RWPE2 (cell line): ENCODE data around the gene ADTRP.

Experiments
- ATAC-seq: fragments of 200-7000 bp; cut with Tn5 transposase; 3 replicates; pipeline ENCODE4 v1.9.1; 2021; ENCODE audit warnings: low read depth
- DNase-seq: peaks from one replicate; pipeline ENCODE4 v3.0.0-alpha.2; 2020; ENCODE audit warnings: low spot score
- H3K27ac ChIP-seq: fragments of 450-650 bp; 2 replicates; pipeline ENCODE4 v1.5.1; 2017; ENCODE audit warnings: mild to moderate bottlenecking; ENCODE audit not compliant: poor library complexity, severe bottlenecking
- H3K27me3 ChIP-seq: fragments of 250-450 bp; sonication (Bioruptor Pico); 2 replicates; pipeline ENCODE4 v1.5.1; 2021; ENCODE audit warnings: mild to moderate bottlenecking, moderate library complexity; ENCODE audit not compliant: insufficient read depth, poor library complexity, severe bottlenecking
- H3K36me3 ChIP-seq: fragments of 250-450 bp; sonication (Bioruptor Pico); 2 replicates; pipeline ENCODE4 v1.5.1; 2020; ENCODE audit warnings: low read depth, mild to moderate bottlenecking, moderate library complexity
- H3K4me1 ChIP-seq: fragments of 250-450 bp; sonication (Bioruptor Pico); 2 replicates; pipeline ENCODE4 v1.5.1; 2021; ENCODE audit warnings: mild to moderate bottlenecking, moderate library complexity; ENCODE audit not compliant: insufficient read depth, poor library complexity, severe bottlenecking
- H3K4me3 ChIP-seq: fragments of 250-450 bp; sonication (Bioruptor Pico); 2 replicates; pipeline ENCODE4 v1.5.1; 2021; ENCODE audit warnings: mild to moderate bottlenecking, moderate library complexity; ENCODE audit not compliant: severe bottlenecking
- H3K9me3 ChIP-seq: fragments of 250-450 bp; sonication (Bioruptor Pico); 2 replicates; pipeline ENCODE4 v1.5.1; 2021; ENCODE audit warnings: mild to moderate bottlenecking, moderate library complexity; ENCODE audit not compliant: severe bottlenecking
- CTCF ChIP-seq: fragments of 450-650 bp; IDR thresholded peaks from one replicate; pipeline ENCODE4 v1.5.1; 2017; ENCODE audit warnings: mild to moderate bottlenecking, moderate library complexity; ENCODE audit not compliant: poor library complexity, severe bottlenecking

ADTRP gene

DNA sequence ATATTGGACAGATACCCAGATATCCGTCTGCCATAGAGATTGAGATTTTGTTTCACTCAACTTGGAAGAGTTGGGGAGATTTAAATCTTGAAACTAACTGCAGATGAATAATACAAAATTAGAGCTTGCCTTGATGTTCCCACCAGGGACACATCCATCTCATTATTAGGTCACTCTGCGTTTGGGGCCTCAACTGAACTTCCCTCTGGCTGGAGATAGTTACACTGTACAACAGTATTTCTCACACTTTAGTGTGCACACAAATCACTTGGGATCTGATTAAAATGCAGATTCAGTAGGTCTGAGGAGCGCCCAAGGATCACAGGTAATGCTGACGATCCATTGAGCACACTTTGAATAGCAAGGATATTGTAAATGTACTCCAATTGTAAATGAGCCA, 35.0 kb upstream of the ADTRP start:
- ATAC-seq: no peak
- Histone ChIP-seq H3K4me1 (peaks cover 21% of the 10 kb centered on the region), H3K27ac (no peak overlapping the region)

GRCh38 chr6:11812951-11813350, 34.3 kb upstream of the ADTRP start:
- TF ChIP-seq CTCF: no peak
- H3K4me1 ChIP-seq: peaks cover 21% of the 10 kb centered on the region
- ATAC-seq (no peak), DNase-seq (no peak)
- no peak overlapping the region for H3K4me3 ChIP-seq
- no peaks in the 10 kb centered on the region for H3K36me3 ChIP-seq
- no peaks in the 10 kb centered on the region for H3K9me3 ChIP-seq
- H3K27ac ChIP-seq: no peak overlapping the region
- H3K27me3 ChIP-seq: no peaks in the 10 kb centered on the region

More for the DNA sequence above, 35.0 kb upstream of the ADTRP start:
- no peaks in the 10 kb centered on the region for H3K9me3 ChIP-seq
- no peaks in the 10 kb centered on the region for H3K27me3 ChIP-seq
- no peak for DNase-seq
- no peak overlapping the region for H3K4me3 ChIP-seq
- TF ChIP-seq CTCF: no peak
- no peaks in the 10 kb centered on the region for H3K36me3 ChIP-seq

- Histone ChIP-seq H3K36me3 (no peaks in the 10 kb centered on the region), H3K9me3 (no peaks in the 10 kb centered on the region), H3K4me1 (peaks cover 21% of the 10 kb centered on the region), H3K4me3 (no peak overlapping the region), H3K27me3 (no peaks in the 10 kb centered on the region), H3K27ac (no peak overlapping the region)
- ATAC-seq (no peak), DNase-seq (no peak)
- no peak for TF ChIP-seq CTCF
These were observed 33.8 kb upstream of the ADTRP start for GRCh38 chr6:11812439-11812838.

GRCh38 chr6:11811644-11812264, 33.2 kb upstream of the ADTRP start:
- Histone ChIP-seq H3K27ac (no peak overlapping the region), H3K27me3 (no peaks in the 10 kb centered on the region), H3K9me3 (no peaks in the 10 kb centered on the region), H3K4me1 (peaks cover 21% of the 10 kb centered on the region), H3K4me3 (no peak overlapping the region), H3K36me3 (no peaks in the 10 kb centered on the region)
- TF ChIP-seq CTCF: no peak
- no peak for DNase-seq
- ATAC-seq: no peak

DNA sequence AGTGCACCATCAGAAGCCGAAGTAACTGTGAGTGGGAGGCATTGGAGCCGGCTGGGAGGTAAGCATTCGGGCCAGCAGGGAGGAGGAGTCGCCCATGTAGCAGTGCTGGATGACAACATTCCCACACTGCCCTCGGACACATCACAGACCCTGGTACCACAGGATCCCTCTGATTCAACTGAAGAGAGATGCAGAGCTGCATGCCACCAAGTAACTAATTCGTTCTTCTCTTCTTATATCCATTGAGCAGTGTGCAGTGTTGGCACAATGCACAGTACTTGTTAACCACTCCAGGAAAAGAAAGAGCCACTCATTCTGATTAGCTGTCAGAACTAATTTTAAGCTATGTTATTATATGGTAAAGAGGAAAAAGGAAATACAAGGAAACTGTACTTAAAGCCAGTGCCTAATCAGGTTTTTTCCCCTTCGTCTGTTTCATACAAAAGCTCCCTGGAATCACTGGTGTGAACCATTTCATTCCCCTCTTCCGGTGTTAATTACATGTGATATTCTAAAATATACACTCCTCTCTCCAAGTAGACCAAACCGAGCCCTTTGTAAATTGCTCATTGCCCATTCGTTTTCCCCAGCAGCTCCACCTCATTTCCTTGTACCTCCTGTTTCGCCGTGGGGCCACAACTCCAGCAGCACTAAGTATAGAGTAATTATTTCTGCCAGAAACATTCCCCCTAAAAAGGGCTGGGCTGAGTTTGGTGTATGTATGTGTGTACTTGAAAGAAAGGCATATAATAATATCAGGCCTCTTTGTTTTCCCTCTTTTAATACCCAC, 32.4 kb upstream of the ADTRP start:
- Histone ChIP-seq H3K27me3 (no peaks in the 10 kb centered on the region), H3K36me3 (no peaks in the 10 kb centered on the region), H3K4me3 (no peak overlapping the region), H3K27ac (no peak overlapping the region), H3K4me1 (peaks cover 21% of the 10 kb centered on the region), H3K9me3 (no peaks in the 10 kb centered on the region)
- no peak for DNase-seq
- no peak for ATAC-seq
- TF ChIP-seq CTCF: no peak
